Uterus (tissue), 4 donors: Measurements from ENCODE around the gene FIBCD1. TPM values are rescaled to one million over a fixed set of nuclear protein-coding genes. Genes with fewer than 3 reads are reported as not detected.
"Not testable (repeated sequence)": the region's sequence is repeated elsewhere in the genome, so short reads cannot be mapped to it uniquely, and the experiment has no call there.

Source experiments
- DNase-seq, 2 donors: peaks; one replicate each; pipeline ENCODE4 v3.0.0-alpha.2; 2019 to 2020
- H3K27ac ChIP-seq, 2 donors: fragments of 200-600 bp; sonication (generic); 1 replicate in 1 of 2; 2 replicates in 1 of 2; pipeline ENCODE4 v1.5.1; 2016 to 2018
- H3K27me3 ChIP-seq, 2 donors: fragments of 200-600 bp; sonication (generic); one replicate each; pipeline ENCODE4 v1.5.1; 2018 to 2019; ENCODE audit warnings: control low read depth in 1 of 2
- H3K36me3 ChIP-seq, 2 donors: fragments of 200-600 bp; sonication (generic); one replicate each; pipeline ENCODE4 v1.5.1; 2019; ENCODE audit warnings: control low read depth in 1 of 2
- H3K4me1 ChIP-seq, 2 donors: fragments of 200-600 bp; sonication (generic); one replicate each; pipeline ENCODE4 v1.5.1; 2018 to 2019; ENCODE audit warnings: control low read depth in 1 of 2
- H3K4me3 ChIP-seq, 2 donors: fragments of 200-600 bp; sonication (generic); 1 replicate in 1 of 2; 2 replicates in 1 of 2; pipeline ENCODE4 v1.5.1; 2018 to 2019; ENCODE audit warnings: mild to moderate bottlenecking in 1 of 2
- H3K9me3 ChIP-seq, 2 donors: fragments of 200-600 bp; sonication (generic); one replicate each; pipeline ENCODE4 v1.5.1; 2019; ENCODE audit warnings: control low read depth in 1 of 2
- CTCF ChIP-seq, 4 experiments: fragments of 200-600 bp in 2 of 4; fragments of 450-650 bp in 2 of 4; sonication (generic) in 2 of 4; IDR thresholded peaks; one replicate each; pipeline ENCODE4 v1.5.1; 2016 to 2019; ENCODE audit warnings: antibody characterized with exemption in 4 of 4, mild to moderate bottlenecking in 2 of 4, moderate library complexity in 1 of 4
- POLR2A ChIP-seq, 2 donors: fragments of 450-650 bp; IDR thresholded peaks; one replicate each; pipeline ENCODE4 v1.6.1; 2016; ENCODE audit warnings: antibody characterized with exemption in 2 of 2, mild to moderate bottlenecking in 1 of 2, moderate library complexity in 1 of 2
- intact Hi-C: fragments of 100-400 bp; cut with DNase I; formaldehyde crosslinking; loops from one replicate; pipeline ENCODE4 v1.15.1; 2023; ENCODE audit warnings: low total_unique reads
- total RNA-seq, 4 donors: library from RNA; depleted of rRNA in 3 of 4; stranded (reverse); fragments of >200 nt in 3 of 4; gene quantifications; one replicate each; pipeline versions ENCODE4 v1.1.0 to v1.2.4, GENCODE V29; 2014 to 2023
- donor health status: DM: yes; HTN: yes; CAD: no.

The FIBCD1 gene
- total RNA-seq, 4 donors from 2014 or later: 0.29 TPM; not detected in 3

GRCh38 chr9:130961511-130962300 is 22.7 kb upstream of the FIBCD1 start:
- peaks cover 0 to 3% of the 10 kb centered on the region in 2 donors for H3K27me3 ChIP-seq
- no peak overlapping the region for H3K27ac ChIP-seq
- H3K36me3 ChIP-seq: no peaks in the 10 kb centered on the region
- TF ChIP-seq CTCF (IDR thresholded peaks at IDR 0.05): no peak
- TF ChIP-seq POLR2A (IDR thresholded peaks at IDR 0.05): no peak
- intact Hi-C loops: no loop called here
- H3K4me3 ChIP-seq: no peak overlapping the region
- DNase-seq: no peak
- no peaks in the 10 kb centered on the region for H3K9me3 ChIP-seq
- no peaks in the 10 kb centered on the region for H3K4me1 ChIP-seq

GRCh38 chr9:130960522-130961378 is 21.7 kb upstream of the FIBCD1 start:
- DNase-seq: no peak
- no peaks in the 10 kb centered on the region for H3K36me3 ChIP-seq
- no peak overlapping the region for H3K27ac ChIP-seq
- H3K9me3 ChIP-seq: no peaks in the 10 kb centered on the region
- intact Hi-C loops: no loop called here
- H3K4me1 ChIP-seq: no peaks in the 10 kb centered on the region
- TF ChIP-seq POLR2A (IDR thresholded peaks at IDR 0.05) (no peak), CTCF (IDR thresholded peaks at IDR 0.05) (no peak)
- H3K4me3 ChIP-seq: no peak overlapping the region
- H3K27me3 ChIP-seq: peaks cover 0 to 7% of the 10 kb centered on the region in 2 donors

GRCh38 chr9:130959809-130960334 is 20.8 kb upstream of the FIBCD1 start:
- intact Hi-C loops: no loop called here

GRCh38 chr9:130958564-130958963 is 19.5 kb upstream of the FIBCD1 start:
- H3K9me3 ChIP-seq, DNase-seq, intact Hi-C loops, H3K4me3 ChIP-seq, H3K36me3 ChIP-seq, H3K4me1 ChIP-seq, H3K27me3 ChIP-seq, H3K27ac ChIP-seq: not testable (repeated sequence)

More at GRCh38 chr9:130959809-130960334, 20.8 kb upstream of the FIBCD1 start:
- Histone ChIP-seq H3K36me3 (no peaks in the 10 kb centered on the region), H3K9me3 (no peaks in the 10 kb centered on the region), H3K4me3 (no peak overlapping the region), H3K27me3 (peaks cover 0 to 7% of the 10 kb centered on the region in 2 donors), H3K27ac (no peak overlapping the region), H3K4me1 (no peaks in the 10 kb centered on the region)
- no peak for DNase-seq
- TF ChIP-seq POLR2A (IDR thresholded peaks at IDR 0.05) (no peak), CTCF (IDR thresholded peaks at IDR 0.05) (no peak)

GRCh38 chr9:130957451-130958203 is 18.6 kb upstream of the FIBCD1 start:
- H3K4me1 ChIP-seq: no peaks in the 10 kb centered on the region
- no peaks in the 10 kb centered on the region for H3K36me3 ChIP-seq
- TF ChIP-seq CTCF (IDR thresholded peaks at IDR 0.05) (no peak), POLR2A (IDR thresholded peaks at IDR 0.05) (no peak)
- no peaks in the 10 kb centered on the region for H3K9me3 ChIP-seq
- no peak for DNase-seq
- peaks cover 0 to 7% of the 10 kb centered on the region in 2 donors for H3K27me3 ChIP-seq
- no peak overlapping the region for H3K4me3 ChIP-seq
- H3K27ac ChIP-seq: no peak overlapping the region
- intact Hi-C loops: no loop called here
